ENCODE data around the gene NHLH1.

NHLH1 gene

DNA sequence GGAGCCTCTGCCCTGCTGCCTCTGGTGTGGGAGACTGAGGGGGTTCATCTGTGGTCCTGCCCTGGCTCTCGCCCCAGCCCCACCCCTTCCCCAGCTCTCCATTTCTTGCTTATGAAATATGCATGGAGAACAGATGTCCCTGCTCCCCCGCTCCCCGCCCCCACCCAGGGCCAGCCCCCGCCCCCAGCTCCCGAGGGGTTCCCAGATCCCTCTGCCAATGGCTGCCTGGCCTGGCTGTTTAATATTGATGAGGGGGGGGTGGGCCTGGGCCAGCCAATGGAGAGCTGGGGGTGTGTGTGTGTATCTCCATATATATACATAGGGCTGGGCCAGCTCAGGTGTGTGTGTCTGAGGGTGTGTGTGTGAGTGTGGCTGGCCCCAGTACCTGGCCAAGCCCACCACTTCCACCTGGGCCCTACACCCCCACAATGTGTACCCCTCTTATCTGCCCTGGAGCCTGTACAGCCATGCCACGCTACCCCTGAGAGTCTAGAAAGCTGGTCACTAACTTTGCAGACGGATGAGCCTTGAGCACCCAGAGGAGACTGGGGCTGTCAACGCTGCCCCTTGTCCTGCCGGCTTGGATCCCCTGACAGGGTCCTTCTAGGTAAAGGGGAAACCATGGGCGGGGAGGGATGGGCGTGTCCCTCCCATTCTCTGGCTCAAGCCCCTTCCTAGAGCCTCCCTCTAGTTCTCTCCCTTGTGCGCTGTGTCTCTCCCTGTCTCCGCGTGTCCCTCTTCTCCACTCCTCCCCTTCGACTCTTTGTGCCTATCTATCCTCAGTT is at the start of gene NHLH1:
TSS of gene NHLH1 (plus strand) at position 341 of the 785 bp plus-strand sequence. CDS start 3,661 bp downstream, outside the sequence.
- DNase-seq = no peak
- intact Hi-C loops (cut with DNase I) = no loop called here

DNA sequence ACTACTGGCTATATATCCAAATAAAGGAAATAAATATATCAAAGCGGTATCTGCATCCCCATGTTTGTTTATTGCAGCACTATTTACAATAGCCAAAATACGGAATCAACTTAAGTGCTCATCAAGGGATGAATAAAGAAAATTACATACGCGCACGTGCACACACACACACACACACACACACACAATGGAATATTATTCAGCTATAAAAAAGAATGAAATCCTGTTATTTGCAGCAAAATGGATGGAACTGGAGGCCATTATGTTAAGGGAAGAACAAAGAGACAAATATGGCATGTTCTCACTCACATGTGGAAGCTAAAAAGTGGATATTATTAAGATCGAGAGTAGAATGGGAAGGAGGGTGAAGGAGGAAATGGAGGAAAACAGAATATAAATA is 44.0 kb upstream of the NHLH1 start:
- DNase-seq = no peak
- intact Hi-C loops (cut with DNase I) = no loop called here

DNA sequence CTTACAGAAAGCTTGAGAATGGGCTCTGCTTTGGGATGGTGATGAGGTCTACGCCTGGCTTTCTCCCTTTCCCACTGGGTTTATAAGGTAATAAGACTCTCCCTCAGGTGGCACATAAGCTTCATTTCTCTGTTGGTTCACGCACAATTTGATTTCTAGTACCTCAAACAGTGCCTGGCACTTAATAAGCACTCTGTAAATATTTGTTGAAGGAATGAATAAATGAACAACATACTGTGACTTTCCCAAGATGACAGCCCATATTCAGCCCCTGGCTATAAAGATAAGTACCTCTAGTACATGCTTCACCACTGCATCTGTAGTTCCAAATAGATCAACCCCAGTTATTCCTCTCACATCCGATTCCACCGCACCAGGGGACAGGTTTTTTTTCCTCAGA is 41.6 kb upstream of the NHLH1 start:
- intact Hi-C loops (cut with DNase I) = no loop called here

DNA sequence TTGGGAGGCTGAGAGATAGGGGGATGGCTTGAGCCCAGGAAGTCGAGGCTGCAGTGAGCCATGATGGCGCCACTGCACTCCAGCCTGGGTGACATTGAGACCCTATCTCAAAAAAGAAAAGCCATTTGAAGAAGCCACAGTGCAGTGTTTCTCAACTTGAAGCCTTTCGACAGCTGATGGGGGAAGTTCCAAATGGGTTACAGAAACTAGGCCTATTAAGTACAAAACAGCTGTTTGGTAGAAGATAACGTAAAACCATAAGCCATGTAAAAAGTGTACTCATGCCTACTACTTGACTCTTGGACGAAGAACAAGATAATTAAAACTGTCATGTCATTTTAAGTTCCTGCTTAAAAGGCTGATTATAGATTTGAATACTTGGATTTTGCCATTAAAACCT is 40.5 kb upstream of the NHLH1 start:
- no peak for DNase-seq
- intact Hi-C loops (cut with DNase I) = no loop called here

More for the DNA sequence above, 41.6 kb upstream of the NHLH1 start:
- no peak for DNase-seq

DNA sequence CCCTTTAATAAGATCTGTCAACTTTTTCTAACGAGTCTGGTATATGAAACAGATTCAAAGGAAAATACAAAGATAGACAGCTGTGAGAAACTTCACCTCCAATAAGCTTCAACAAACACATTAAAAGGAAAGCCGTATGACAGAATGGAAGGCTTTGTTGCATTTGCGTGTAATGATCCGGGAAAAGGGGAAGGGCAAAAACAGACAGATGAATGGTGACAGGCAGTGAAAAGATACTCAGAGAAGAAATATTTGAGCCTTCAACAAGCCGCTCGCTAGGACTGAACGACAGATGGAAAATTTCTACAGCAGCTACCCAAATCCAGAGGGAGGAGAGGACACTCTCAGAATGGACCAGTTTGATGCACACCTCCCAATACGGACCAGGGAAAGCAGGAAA is 38.7 kb upstream of the NHLH1 start:
- intact Hi-C loops (cut with DNase I) = no loop called here
- peak in 1 of 10 donors; percentile 16 for DNase-seq

DNA sequence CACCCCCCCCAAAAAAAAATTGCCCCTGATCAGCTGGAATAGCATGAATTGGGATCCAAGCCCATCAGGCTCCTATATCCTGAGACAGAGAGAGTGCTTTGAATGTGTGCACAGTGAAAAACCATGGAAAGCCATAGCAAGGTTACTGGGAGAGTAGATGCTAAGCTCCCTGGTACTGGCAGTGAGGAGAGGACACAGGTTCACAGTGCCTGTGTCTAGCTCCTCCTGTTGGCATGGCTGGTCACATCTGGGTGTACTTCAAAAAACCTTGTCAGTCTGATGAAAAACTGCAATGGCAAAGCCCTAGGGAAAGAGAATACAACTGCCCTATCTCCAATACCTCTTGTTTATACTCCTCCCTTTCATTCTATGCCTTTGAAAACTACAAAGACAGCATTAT is 36.8 kb upstream of the NHLH1 start:
- no peak for DNase-seq
- intact Hi-C loops (cut with DNase I) = no loop called here

DNA sequence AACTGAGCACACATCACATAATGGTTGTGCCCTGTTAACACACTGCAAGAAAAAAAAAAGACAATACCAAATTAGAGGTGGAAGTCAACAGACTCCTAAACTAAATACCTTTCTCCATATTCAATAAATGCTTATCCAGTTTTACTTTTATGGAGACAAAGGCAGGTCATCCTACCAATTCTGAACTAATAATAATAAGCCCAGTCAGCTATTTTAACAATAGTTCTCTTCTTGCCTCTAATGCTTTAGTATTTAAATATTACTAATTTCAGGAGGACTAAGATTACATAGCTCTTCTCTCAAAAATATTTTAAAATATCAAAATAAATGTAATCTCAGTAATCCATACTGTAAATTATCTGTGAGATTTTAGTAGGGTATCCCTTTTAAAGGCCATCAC is 34.4 kb upstream of the NHLH1 start:
- intact Hi-C loops (cut with DNase I) = no loop called here
- DNase-seq = no peak

DNA sequence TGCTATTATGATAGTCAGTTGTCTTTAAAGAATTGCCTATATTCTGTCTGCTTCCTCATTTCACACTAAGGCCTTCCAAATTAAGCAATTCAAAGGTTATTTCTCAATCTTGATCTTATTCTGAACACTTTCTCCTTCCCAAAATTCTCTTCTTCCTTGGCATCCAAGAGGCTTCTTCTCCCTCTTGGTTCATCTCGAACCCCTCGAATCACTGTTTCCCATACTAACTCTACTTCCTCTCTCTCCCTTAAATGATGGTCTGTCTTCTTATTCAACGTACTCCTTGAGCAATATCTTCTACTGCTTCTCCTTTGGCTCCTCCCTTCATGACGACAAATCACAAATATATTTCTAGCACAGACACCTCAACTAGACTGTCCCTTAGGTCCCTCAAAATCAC is 28.3 kb upstream of the NHLH1 start:
- no peak for DNase-seq
- intact Hi-C loops (cut with DNase I) = no loop called here

DNA sequence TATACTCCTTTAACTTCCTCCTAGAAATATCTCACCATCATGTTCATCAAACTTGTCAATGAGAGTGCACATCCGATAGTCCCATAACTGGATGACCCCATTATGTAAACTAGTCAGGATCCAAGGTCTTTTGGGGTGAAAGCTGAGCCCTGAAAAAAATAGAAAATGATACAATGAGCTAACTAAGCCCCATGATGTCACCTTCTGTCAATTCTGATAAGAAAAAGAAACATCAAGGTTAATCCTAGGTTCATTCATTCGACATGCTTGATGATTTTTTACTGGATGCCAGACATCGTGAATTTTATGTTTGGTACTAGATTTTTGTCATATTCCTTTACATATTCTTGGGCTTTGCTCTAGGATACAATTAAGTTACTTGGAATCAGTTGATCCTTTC is 26.7 kb upstream of the NHLH1 start:
- intact Hi-C loops (cut with DNase I) = loop anchor here (10.0 kb wide), 1 partner anchor 45 kb away; no protein-coding TSS in a partner anchor
- no peak for DNase-seq

DNA sequence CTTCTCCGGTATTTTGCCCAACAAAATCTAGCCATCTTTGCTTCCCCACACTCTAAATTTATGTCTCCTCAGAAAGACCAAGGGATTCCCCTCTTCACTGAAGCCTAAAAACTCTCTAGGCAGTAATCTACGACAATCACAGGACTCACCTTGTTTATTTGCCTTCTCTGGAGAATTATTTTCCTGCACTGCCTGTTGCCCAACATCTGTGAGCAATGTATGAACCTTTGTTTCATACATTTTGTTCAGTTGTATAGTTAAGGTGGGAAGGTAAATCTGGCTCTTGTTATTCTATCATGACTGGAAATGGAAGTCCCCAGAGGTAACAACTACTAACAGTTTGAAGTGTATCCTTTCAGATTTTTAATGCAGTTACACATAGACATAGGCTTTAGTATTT is 26.0 kb upstream of the NHLH1 start:
- DNase-seq = no peak
- intact Hi-C loops (cut with DNase I) = loop anchor here (10.0 kb wide), 1 partner anchor 46 kb away; no protein-coding TSS in a partner anchor

DNA sequence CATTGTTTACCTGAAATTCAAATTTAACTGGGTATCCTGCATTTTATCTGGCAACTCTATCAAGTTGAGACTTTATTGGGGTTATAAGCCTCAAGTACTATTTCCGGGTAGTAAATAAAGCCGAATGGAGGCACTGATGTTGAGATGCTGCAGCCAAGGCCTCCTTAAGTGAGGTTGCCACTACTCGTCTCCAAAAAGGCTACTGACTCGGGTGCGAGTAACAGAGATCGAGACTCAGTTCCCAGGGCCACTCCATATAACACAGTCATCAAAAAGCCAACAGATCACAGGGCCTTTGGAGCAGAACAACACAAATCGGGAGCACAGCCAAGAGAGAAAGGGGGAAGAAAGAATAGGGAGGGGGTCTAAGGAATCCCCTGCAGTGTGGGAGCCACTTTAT is 24.3 kb upstream of the NHLH1 start:
- intact Hi-C loops (cut with DNase I) = loop anchor here (10.0 kb wide), 1 partner anchor 48 kb away; no protein-coding TSS in a partner anchor

DNA sequence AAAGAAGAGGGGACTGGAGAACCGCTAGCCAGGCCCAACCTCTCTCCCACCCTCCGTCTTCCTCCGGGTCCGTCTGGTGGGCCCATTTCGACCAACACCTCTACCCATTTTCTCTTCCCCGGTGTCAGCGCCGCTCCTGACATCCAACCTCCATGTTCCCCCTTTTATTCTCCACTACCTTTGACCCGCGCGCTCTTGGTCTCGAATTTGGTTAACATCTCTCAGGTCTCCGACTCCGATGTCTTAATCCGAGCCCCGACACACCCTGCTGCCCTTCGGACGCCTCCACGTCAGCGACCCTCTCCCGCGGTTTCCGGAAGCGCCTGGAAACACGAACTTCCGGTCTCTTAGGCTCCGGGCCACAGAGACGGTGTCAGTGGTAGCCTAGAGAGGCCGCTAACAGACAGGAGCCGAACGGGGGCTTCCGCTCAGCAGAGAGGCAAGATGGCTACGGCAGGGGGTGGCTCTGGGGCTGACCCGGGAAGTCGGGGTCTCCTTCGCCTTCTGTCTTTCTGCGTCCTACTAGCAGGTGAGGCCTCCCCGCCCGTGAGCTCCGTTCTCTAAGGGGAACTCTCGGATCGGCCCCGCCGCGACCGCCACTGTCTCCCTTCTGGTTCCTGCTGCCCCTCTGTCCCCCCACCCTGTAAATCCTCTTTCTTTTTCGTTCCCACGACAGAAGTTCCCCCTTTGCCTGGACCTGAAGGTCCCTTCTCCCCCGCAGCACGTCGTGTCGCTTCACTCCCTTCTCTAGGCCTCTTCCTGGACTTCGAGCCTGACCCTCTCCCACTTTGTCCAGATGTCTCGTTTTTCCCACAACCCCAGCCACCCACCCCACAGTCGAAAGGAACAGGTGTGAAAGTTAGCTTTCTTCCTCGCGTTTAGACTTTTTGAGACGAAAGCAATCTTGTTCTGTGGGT is 23.7 kb upstream of the NHLH1 start, which contains the start of the genes COPA and NCSTN:
TSS of gene COPA (minus strand) at position 298 of the 917 bp plus-strand sequence. CDS start at position 218, 80 bp downstream.
TSS of gene NCSTN (plus strand) at position 431 of the 917 bp plus-strand sequence. CDS start at position 445, 14 bp downstream.
- intact Hi-C loops (cut with DNase I) = loop anchor here (10.0 kb wide), 1 partner anchor 48 kb away; no protein-coding TSS in a partner anchor
- peak; percentile 84 to 98 (median 90) for DNase-seq

More for the DNA sequence above, 24.3 kb upstream of the NHLH1 start:
- DNase-seq = no peak

DNA sequence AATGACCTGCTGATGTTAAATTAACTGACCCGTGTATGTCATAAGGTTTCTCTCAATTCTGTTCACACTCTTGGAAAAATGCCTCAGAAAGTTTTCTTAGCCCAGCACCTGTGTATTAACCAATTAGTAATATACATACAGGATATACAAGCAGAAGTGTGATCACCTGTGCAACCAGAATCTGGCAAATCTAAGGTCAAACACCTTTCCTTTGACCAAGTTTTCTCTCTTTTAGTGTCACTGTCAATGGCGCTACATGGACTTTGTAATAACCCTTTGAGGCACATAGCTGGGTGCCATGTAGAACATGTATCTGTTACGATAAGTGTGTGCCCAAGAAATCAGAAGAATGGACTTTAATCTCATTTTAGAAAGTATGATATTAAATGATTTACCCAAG is 22.6 kb upstream of the NHLH1 start:
- intact Hi-C loops (cut with DNase I) = loop anchor here (10.0 kb wide), 1 partner anchor 49 kb away; no protein-coding TSS in a partner anchor
- DNase-seq = no peak

DNA sequence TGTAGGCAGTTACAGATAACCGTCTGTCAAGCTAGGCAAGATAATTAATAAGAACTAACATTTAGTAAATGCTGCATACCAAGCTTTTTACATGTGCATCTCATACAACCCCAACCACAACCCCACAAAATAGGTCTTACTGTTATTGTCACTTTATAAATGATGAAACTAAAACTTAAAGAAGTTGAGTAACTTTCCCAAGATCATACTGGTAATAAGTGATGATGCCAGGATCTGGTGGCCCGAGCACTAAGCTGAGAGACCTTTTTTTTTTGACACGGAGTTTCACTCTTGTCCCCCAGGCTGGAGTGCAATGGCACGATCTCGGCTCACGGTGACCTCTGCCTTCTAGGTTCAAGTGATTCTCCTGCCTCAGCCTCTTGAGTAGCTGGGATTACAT is 21.9 kb upstream of the NHLH1 start:
- intact Hi-C loops (cut with DNase I) = loop anchor here (10.0 kb wide), 1 partner anchor 50 kb away; no protein-coding TSS in a partner anchor
- no peak for DNase-seq

DNA sequence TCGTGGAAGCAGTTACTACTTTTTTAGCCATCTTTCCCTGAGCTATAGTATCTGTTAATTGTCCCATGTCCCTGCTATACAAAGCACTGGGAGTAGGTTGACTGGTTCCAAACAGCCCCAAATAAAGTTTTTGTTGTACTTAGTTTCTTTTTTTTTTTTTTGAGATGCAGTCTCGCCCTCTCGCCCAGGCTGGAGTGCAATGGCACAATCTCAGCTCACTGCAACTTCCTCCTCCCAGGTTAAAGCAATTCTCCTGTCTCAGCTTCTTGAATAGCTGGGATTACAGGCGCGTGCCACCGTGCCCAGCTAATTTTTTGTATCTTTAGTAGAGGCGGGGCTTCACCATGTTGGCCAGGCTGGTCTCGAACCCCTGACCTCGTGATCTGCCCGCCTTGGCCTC is 20.4 kb upstream of the NHLH1 start:
- peak in 1 of 10 donors; percentile 15 for DNase-seq
- intact Hi-C loops (cut with DNase I) = loop anchor here (10.0 kb wide), 1 partner anchor 52 kb away; no protein-coding TSS in a partner anchor

DNA sequence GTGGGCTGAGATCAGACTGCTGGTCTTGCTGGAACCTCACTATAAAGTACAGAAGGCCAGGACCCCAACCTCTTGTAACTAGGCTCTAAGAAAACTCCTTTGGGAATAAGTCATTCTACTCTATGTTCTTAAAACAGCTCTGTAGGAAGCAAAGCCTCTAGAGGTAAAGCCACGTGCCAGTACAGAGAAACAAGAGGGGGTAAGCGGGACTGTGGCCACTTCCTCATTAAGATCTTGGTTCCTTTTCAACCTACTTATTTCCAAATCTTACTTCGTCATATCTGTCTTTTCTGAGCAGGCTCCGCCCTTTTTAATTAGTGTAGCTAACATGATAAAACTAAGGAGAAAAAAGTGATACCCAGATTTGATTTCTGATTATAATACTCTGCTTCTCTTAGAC is 19.9 kb upstream of the NHLH1 start:
- DNase-seq = no peak
- intact Hi-C loops (cut with DNase I) = loop anchor here (10.0 kb wide), 1 partner anchor 52 kb away; no protein-coding TSS in a partner anchor

DNA sequence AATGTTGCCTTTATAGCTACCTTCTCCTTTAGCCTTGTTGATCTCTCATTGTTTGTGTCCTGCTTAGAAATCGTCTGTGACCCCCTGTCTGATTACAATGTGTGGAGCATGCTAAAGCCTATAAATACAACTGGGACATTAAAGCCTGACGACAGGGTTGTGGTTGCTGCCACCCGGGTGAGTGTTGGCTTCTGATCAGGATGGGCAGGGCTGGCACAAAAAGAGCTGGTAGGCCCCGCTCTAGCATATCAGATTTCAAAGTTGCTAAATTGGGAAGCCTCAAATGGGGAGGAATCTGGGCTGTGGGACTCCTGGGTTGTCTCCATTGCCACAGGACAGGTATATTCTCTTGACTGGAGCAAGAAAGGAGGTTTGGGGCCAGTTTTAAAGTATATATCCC is 15.2 kb upstream of the NHLH1 start:
- intact Hi-C loops (cut with DNase I) = no loop called here
- peak in 1 of 10 donors; percentile 70 for DNase-seq

DNA sequence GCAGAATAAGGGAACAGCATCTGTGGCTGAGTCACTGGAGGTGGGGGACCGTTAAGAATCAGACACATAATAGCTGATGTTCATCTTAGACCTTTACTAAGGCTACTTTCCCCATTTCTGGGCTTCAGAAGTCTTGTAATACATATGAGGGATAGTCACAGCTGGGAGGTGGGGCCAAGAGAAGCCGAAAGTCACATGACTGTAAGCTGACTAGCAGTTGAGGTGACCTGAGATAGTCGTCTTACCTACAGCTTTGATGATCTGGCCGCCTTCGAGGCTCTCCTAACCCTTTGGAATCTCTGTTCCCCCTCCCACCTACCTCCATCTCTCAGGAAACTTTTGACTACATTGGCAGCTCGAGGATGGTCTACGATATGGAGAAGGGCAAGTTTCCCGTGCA is 14.3 kb upstream of the NHLH1 start:
- DNase-seq = no peak
- intact Hi-C loops (cut with DNase I) = no loop called here

DNA sequence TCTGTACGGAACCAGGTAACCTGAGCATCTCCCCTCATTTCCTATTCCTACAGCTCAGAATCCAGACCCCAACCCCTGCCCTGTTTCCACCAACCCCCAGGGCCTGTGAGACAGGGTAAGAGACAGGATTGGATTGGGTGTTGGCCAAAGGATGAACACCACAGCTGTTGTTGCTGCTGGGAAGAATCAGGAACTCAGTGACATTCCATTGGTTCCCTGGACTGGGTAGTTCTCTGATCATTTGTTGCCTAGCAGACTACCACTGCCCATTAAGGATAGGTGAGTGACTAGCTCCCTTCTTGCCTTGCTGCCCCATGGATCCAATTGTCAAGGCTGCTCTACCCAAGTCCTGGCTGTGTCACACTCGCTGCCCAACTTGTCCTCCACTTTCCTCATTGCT is 13.6 kb upstream of the NHLH1 start:
- DNase-seq = peak in 1 of 10 donors; percentile 47

DNA sequence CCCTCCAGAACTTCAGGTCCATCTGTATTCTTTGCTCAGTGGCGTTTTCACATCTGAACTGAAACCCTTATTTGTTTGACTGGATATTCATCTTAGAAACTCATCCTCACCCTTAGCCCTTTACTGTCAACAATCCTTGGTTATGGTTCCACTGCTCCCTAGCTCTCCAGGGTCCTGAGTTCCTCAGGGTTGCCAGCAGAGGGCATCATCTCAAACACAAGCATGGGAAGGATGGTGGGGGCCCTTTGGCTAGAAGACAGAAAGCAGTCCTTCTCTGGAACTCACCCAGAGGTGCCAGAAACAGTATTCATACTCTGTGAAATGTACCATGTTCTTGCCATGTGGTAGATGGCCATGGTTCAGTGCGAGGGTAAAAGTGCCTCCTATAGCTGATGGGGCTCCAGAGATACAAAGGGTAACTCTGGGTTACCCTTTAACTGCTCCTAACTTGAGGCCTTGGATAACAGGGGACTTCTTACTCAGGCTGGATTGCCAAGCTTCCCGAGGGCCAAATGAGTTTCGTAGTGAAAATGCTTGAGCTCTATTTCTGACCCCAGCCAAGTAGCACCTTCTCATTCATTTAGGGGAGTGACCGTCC is 12.4 kb upstream of the NHLH1 start:
- no peak for DNase-seq

More for the DNA sequence above, 13.6 kb upstream of the NHLH1 start:
- intact Hi-C loops (cut with DNase I) = no loop called here

More for the DNA sequence above, 12.4 kb upstream of the NHLH1 start:
- intact Hi-C loops (cut with DNase I) = no loop called here
